Liver (tissue), 9 donors: ENCODE results near the gene KIFC3. TPM values are rescaled to one million over a fixed set of nuclear protein-coding genes. Genes with fewer than 3 reads are reported as not detected.

Source experiments
- DNase-seq: peaks from one replicate; pipeline ENCODE4 v3.0.0-alpha.2; 2017; ENCODE audit warnings: low spot score
- H3K27ac ChIP-seq, 2 donors: one replicate each; pipeline ENCODE4 v1.7.0; 2013; ENCODE audit warnings: inconsistent platforms in 2 of 2, low read length in 2 of 2, control low read depth in 1 of 2, low read depth in 1 of 2, mild to moderate bottlenecking in 1 of 2
- H3K27me3 ChIP-seq, 4 donors: one replicate each; pipeline versions ENCODE4 v1.6.1 to v1.7.0; 2013; ENCODE audit warnings: low read length in 3 of 4, inconsistent platforms in 1 of 4, mild to moderate bottlenecking in 1 of 4, moderate library complexity in 1 of 4; ENCODE audit not compliant: control insufficient read depth in 4 of 4, insufficient read depth in 4 of 4
- H3K36me3 ChIP-seq, 4 donors: one replicate each; pipeline versions ENCODE4 v1.6.1 to v1.7.0; 2013; ENCODE audit warnings: low read length in 3 of 4, mild to moderate bottlenecking in 3 of 4, low read depth in 1 of 4, moderate library complexity in 1 of 4; ENCODE audit not compliant: control insufficient read depth in 4 of 4, insufficient read depth in 3 of 4
- H3K4me1 ChIP-seq, 4 donors: one replicate each; pipeline versions ENCODE4 v1.6.1 to v1.7.0; 2013; ENCODE audit warnings: low read length in 3 of 4, mild to moderate bottlenecking in 3 of 4, moderate library complexity in 1 of 4; ENCODE audit not compliant: control insufficient read depth in 4 of 4, insufficient read depth in 4 of 4
- H3K4me3 ChIP-seq, 3 donors: one replicate each; pipeline versions ENCODE4 v1.6.1 to v1.7.0; 2013; ENCODE audit warnings: low read length in 3 of 3, control low read depth in 1 of 3, low read depth in 1 of 3, mild to moderate bottlenecking in 1 of 3
- H3K9ac ChIP-seq, 2 donors: one replicate each; pipeline ENCODE4 v1.7.0; 2013; ENCODE audit warnings: low read length in 2 of 2, mild to moderate bottlenecking in 2 of 2, moderate library complexity in 2 of 2, control low read depth in 1 of 2, low read depth in 1 of 2
- H3K9me3 ChIP-seq, 4 donors: one replicate each; pipeline versions ENCODE4 v1.6.1 to v1.7.0; 2013; ENCODE audit warnings: low read length in 3 of 4; ENCODE audit not compliant: control insufficient read depth in 4 of 4
- EGR1 ChIP-seq, 2 donors: IDR thresholded peaks; 2 replicates each; pipeline ENCODE4 v1.6.1; 2016 to 2018; ENCODE audit warnings: antibody characterized with exemption in 2 of 2, low read depth in 2 of 2
- FOXA1 ChIP-seq: IDR thresholded peaks from 2 replicates; pipeline ENCODE4 v1.6.1; 2016; ENCODE audit warnings: antibody characterized with exemption
- FOXA2 ChIP-seq: IDR thresholded peaks from 2 replicates; pipeline ENCODE4 v1.6.1; 2016; ENCODE audit warnings: antibody characterized with exemption
- GABPA ChIP-seq, 2 donors: IDR thresholded peaks in 1 of 2; conservative IDR thresholded peaks in 1 of 2; 2 replicates each; pipeline ENCODE4 v1.6.1; 2016; ENCODE audit warnings: antibody characterized with exemption in 2 of 2, mild to moderate bottlenecking in 1 of 2, moderate library complexity in 1 of 2
- HNF4A ChIP-seq, 2 donors: conservative IDR thresholded peaks; 2 replicates each; pipeline ENCODE4 v1.6.1; 2016; ENCODE audit warnings: antibody characterized with exemption in 2 of 2, mild to moderate bottlenecking in 2 of 2
- HNF4G ChIP-seq: IDR thresholded peaks from 2 replicates; pipeline ENCODE4 v1.6.1; 2016; ENCODE audit warnings: antibody characterized with exemption
- JUND ChIP-seq, 2 donors: IDR thresholded peaks; 2 replicates each; pipeline ENCODE4 v1.6.1; 2016; ENCODE audit warnings: antibody characterized with exemption in 2 of 2
- NR2F2 ChIP-seq: IDR thresholded peaks from 2 replicates; pipeline ENCODE4 v1.6.1; 2016; ENCODE audit warnings: antibody characterized with exemption
- RAD21 ChIP-seq, 2 donors: IDR thresholded peaks; 2 replicates each; pipeline ENCODE4 v1.6.1; 2016; ENCODE audit warnings: antibody characterized with exemption in 2 of 2, mild to moderate bottlenecking in 2 of 2
- RXRA ChIP-seq, 2 donors: IDR thresholded peaks; 2 replicates each; pipeline ENCODE4 v1.6.1; 2017 to 2018; ENCODE audit warnings: antibody characterized with exemption in 2 of 2, mild to moderate bottlenecking in 1 of 2
- SP1 ChIP-seq: IDR thresholded peaks from 2 replicates; pipeline ENCODE4 v1.6.1; 2018; ENCODE audit warnings: antibody characterized with exemption, mild to moderate bottlenecking
- TAF1 ChIP-seq: conservative IDR thresholded peaks from 2 replicates; pipeline ENCODE4 v1.6.1; 2016; ENCODE audit warnings: antibody characterized with exemption, mild to moderate bottlenecking
- YY1 ChIP-seq: IDR thresholded peaks from 2 replicates; pipeline ENCODE4 v1.6.1; 2016; ENCODE audit warnings: antibody characterized with exemption, mild to moderate bottlenecking
- WGBS: extraction: QIAGEN DNeasy Blood & Tissue Kit; methylation state at CpG from one replicate; pipeline ENCODE4 v1.1.7; 2013; 5-methylcytosine and 5-hydroxymethylcytosine counted together
- polyA plus RNA-seq, 2 donors: library from polyadenylated mRNA; stranded (reverse) in 1 of 2; unstranded in 1 of 2; fragments of 200-250 nt in 1 of 2; fragments of >200 nt in 1 of 2; fragmentation: Nextera tagmentation in 1 of 2; extraction: Ambion mirVana in 1 of 2; gene quantifications; one replicate each; pipeline versions ENCODE4 v1.2.1 to v1.2.3, GENCODE V29; 2013 to 2015
- total RNA-seq, 2 donors: library from RNA; depleted of rRNA; stranded (reverse); fragments of >200 nt; gene quantifications; one replicate each; pipeline ENCODE4 v1.2.3, GENCODE V29; 2014
- TF ChIP-seq, protein P1 (sequence below): IDR thresholded peaks from 2 replicates; pipeline ENCODE4 v1.6.1; 2016; ENCODE audit warnings: antibody characterized with exemption, mild to moderate bottlenecking
- TF ChIP-seq, protein P2 (sequence below): fragments of 150-350 bp; IDR thresholded peaks from 2 replicates; pipeline ENCODE4 v1.5.1; 2017; ENCODE audit warnings: improper control_type of control experiment, low read depth, low read length; ENCODE audit not compliant: missing input control
- TF ChIP-seq, protein P3 (sequence below): IDR thresholded peaks from 2 replicates; pipeline ENCODE4 v1.6.1; 2016; ENCODE audit warnings: antibody characterized with exemption
- TF ChIP-seq, protein P4 (sequence below): IDR thresholded peaks from 2 replicates; pipeline ENCODE4 v1.6.1; 2016; ENCODE audit warnings: antibody characterized with exemption
- TF ChIP-seq, protein P5 (sequence below): IDR thresholded peaks from 2 replicates; pipeline ENCODE4 v1.6.1; 2016; ENCODE audit warnings: antibody characterized with exemption
- donor health status: healthy.
- donor health status: healthy.
- donor health status: healthy.
- donor health status: healthy.
- donor health status: healthy.

Gene KIFC3
- total and polyA plus RNA-seq, 4 donors, result 16.5 to 103 (median 27.4) TPM

DNA sequence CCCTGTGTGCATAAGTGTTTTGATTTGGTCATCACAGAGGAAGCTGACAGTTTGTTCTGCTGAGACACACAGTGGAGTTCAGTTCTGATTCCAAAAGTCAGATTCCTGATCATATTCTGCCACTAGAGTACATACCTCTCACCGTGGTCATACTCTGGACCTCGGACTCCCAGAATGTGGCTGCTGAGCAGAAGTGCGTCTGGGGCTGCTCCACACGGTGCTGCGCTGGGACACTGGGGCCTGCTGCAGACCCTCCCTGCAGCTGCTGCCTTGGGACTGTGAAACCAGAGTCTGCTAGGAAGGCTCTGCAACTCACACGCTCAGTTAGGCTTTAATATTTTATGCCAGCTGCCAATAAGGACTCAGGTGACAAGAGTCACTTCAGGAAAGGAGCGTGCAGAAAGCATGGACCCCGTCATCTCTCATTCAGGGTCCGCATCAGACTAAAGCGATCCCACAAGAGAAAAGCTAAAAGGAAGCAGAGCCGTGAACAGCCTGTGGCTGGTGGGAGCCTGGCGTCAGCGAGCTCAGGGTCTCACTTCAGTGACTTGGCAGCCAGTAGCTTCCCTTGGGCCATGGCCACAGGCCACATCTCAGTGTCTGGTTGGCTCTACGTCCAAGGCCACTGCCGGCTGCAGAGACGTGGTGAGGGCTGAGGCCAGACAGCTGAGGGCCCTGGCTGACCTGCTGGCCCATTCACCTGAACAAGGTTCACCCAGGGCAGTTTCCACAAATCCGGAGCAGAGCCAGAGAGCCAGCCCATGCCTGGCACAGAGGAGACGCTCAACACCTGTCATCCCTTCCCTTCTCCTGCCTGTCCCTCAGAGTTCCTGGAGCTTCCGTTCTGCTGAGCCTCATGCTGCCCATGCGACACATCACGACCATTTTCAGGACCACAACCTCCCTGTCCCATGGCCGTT is 24.7 kb upstream of the KIFC3 start:
- H3K4me1 ChIP-seq, result peaks cover 15 to 65% (median 55%) of the 10 kb centered on the region in 4 donors
- DNase-seq, result no peak
- H3K4me3 ChIP-seq, result no peak overlapping the region
- WGBS, result 39% methylated on average over 22 of the region's 22 CpGs
- peak overlapping the region; percentile 89 to 96 for H3K27ac ChIP-seq
- H3K9ac ChIP-seq, result no peak overlapping the region
- H3K9me3 ChIP-seq, result no peaks in the 10 kb centered on the region
- TF ChIP-seq FOXA1, result no peak
- peak; percentile 26 to 62 for TF ChIP-seq JUND (IDR thresholded peaks at IDR 0.05)
- TF ChIP-seq RXRA (IDR thresholded peaks at IDR 0.05), result peak; percentile 98 to 99
- TF ChIP-seq, protein P1, sequence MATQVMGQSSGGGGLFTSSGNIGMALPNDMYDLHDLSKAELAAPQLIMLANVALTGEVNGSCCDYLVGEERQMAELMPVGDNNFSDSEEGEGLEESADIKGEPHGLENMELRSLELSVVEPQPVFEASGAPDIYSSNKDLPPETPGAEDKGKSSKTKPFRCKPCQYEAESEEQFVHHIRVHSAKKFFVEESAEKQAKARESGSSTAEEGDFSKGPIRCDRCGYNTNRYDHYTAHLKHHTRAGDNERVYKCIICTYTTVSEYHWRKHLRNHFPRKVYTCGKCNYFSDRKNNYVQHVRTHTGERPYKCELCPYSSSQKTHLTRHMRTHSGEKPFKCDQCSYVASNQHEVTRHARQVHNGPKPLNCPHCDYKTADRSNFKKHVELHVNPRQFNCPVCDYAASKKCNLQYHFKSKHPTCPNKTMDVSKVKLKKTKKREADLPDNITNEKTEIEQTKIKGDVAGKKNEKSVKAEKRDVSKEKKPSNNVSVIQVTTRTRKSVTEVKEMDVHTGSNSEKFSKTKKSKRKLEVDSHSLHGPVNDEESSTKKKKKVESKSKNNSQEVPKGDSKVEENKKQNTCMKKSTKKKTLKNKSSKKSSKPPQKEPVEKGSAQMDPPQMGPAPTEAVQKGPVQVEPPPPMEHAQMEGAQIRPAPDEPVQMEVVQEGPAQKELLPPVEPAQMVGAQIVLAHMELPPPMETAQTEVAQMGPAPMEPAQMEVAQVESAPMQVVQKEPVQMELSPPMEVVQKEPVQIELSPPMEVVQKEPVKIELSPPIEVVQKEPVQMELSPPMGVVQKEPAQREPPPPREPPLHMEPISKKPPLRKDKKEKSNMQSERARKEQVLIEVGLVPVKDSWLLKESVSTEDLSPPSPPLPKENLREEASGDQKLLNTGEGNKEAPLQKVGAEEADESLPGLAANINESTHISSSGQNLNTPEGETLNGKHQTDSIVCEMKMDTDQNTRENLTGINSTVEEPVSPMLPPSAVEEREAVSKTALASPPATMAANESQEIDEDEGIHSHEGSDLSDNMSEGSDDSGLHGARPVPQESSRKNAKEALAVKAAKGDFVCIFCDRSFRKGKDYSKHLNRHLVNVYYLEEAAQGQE, result peak; percentile 14
- peak in 1 of 2 donors; percentile 37 for TF ChIP-seq EGR1 (IDR thresholded peaks at IDR 0.05; ENCODE audit: low read depth in 2 of 2)
- TF ChIP-seq SP1, result peak; percentile 83
- TF ChIP-seq NR2F2, result peak; percentile 43
- peak in 1 of 2 donors; percentile 1 for TF ChIP-seq GABPA (IDR thresholded peaks at IDR 0.05 in 1 of 2, conservative IDR thresholded peaks at IDR 0.05 in 1 of 2)
- peak; percentile 89 for TF ChIP-seq HNF4G
- TF ChIP-seq FOXA2, result no peak
- peak; percentile 29 for TF ChIP-seq TAF1
- TF ChIP-seq, protein P2, sequence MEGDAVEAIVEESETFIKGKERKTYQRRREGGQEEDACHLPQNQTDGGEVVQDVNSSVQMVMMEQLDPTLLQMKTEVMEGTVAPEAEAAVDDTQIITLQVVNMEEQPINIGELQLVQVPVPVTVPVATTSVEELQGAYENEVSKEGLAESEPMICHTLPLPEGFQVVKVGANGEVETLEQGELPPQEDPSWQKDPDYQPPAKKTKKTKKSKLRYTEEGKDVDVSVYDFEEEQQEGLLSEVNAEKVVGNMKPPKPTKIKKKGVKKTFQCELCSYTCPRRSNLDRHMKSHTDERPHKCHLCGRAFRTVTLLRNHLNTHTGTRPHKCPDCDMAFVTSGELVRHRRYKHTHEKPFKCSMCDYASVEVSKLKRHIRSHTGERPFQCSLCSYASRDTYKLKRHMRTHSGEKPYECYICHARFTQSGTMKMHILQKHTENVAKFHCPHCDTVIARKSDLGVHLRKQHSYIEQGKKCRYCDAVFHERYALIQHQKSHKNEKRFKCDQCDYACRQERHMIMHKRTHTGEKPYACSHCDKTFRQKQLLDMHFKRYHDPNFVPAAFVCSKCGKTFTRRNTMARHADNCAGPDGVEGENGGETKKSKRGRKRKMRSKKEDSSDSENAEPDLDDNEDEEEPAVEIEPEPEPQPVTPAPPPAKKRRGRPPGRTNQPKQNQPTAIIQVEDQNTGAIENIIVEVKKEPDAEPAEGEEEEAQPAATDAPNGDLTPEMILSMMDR, result no peak
- peak; percentile 89 to 92 for TF ChIP-seq HNF4A (conservative IDR thresholded peaks at IDR 0.05)
- TF ChIP-seq, protein P3, sequence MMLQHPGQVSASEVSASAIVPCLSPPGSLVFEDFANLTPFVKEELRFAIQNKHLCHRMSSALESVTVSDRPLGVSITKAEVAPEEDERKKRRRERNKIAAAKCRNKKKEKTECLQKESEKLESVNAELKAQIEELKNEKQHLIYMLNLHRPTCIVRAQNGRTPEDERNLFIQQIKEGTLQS, result peak; percentile 39
- peak; percentile 52 for TF ChIP-seq YY1
- TF ChIP-seq, protein P4, sequence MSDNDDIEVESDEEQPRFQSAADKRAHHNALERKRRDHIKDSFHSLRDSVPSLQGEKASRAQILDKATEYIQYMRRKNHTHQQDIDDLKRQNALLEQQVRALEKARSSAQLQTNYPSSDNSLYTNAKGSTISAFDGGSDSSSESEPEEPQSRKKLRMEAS, result peak; percentile 81
- TF ChIP-seq RAD21 (IDR thresholded peaks at IDR 0.05), result peak in 1 of 2 donors; percentile 44
- TF ChIP-seq, protein P5, sequence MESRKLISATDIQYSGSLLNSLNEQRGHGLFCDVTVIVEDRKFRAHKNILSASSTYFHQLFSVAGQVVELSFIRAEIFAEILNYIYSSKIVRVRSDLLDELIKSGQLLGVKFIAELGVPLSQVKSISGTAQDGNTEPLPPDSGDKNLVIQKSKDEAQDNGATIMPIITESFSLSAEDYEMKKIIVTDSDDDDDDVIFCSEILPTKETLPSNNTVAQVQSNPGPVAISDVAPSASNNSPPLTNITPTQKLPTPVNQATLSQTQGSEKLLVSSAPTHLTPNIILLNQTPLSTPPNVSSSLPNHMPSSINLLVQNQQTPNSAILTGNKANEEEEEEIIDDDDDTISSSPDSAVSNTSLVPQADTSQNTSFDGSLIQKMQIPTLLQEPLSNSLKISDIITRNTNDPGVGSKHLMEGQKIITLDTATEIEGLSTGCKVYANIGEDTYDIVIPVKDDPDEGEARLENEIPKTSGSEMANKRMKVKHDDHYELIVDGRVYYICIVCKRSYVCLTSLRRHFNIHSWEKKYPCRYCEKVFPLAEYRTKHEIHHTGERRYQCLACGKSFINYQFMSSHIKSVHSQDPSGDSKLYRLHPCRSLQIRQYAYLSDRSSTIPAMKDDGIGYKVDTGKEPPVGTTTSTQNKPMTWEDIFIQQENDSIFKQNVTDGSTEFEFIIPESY, result no peak
- H3K27me3 ChIP-seq, result no peaks in the 10 kb centered on the region
- H3K36me3 ChIP-seq, result no peaks in the 10 kb centered on the region
